Stimulated activated CD8-positive, alpha-beta memory T cell treated with anti-CD3 and anti-CD28 coated beads, Interleukin-7, amount 100 ng/mL, for 4 hours (primary cell): ENCODE data around the gene ALOX12.
"Not testable (repeated sequence)": the region's sequence is repeated elsewhere in the genome, so short reads cannot be mapped to it uniquely, and the experiment has no call there.

Experiments used
- DNase-seq, 2 donors: peaks; one replicate each; pipeline ENCODE4 v3.0.0-alpha.2; 2020; ENCODE audit warnings: low read depth in 2 of 2

ALOX12 gene

GRCh38 chr17:6995500-6996255, at the start of gene ALOX12:
Gene ALOX12 (plus strand): TSS chr17:6996049. CDS start chr17:6996118, 69 bp downstream.
- no peak for DNase-seq

- no peak for DNase-seq
Observed at GRCh38 chr17:6947745-6948144, 48.1 kb upstream of the ALOX12 start.

GRCh38 chr17:6948562-6948961, 47.3 kb upstream of the ALOX12 start:
- DNase-seq = no peak

- no peak for DNase-seq
Observed at GRCh38 chr17:6948976-6949375, 46.9 kb upstream of the ALOX12 start.

GRCh38 chr17:6950938-6951337, 44.9 kb upstream of the ALOX12 start:
- DNase-seq = not testable (repeated sequence)

- no peak for DNase-seq
Observed at GRCh38 chr17:6953689-6954088, 42.2 kb upstream of the ALOX12 start.

- no peak for DNase-seq
Observed at GRCh38 chr17:6959700-6960099, 36.1 kb upstream of the ALOX12 start.

- DNase-seq = no peak
Observed at GRCh38 chr17:6969323-6969726, 26.5 kb upstream of the ALOX12 start.

GRCh38 chr17:6970992-6971391, 24.9 kb upstream of the ALOX12 start:
- DNase-seq = no peak

- not testable (repeated sequence) for DNase-seq
Observed at GRCh38 chr17:6979440-6979839, 16.4 kb upstream of the ALOX12 start.

- DNase-seq = no peak
Observed at GRCh38 chr17:6981426-6981825, 14.4 kb upstream of the ALOX12 start.

GRCh38 chr17:6985266-6985665, 10.6 kb upstream of the ALOX12 start:
- no peak for DNase-seq

- DNase-seq = no peak
Observed at GRCh38 chr17:6986676-6987075, 9.2 kb upstream of the ALOX12 start.

GRCh38 chr17:6989779-6990178, 6.1 kb upstream of the ALOX12 start:
- DNase-seq = no peak

- not testable (repeated sequence) for DNase-seq
Observed at GRCh38 chr17:6993613-6994056, 2.2 kb upstream of the ALOX12 start.

- DNase-seq = no peak
Observed at GRCh38 chr17:6994118-6994598, 1.7 kb upstream of the ALOX12 start.

- DNase-seq = no peak
Observed at GRCh38 chr17:6994666-6995256, 1.1 kb upstream of the ALOX12 start.

GRCh38 chr17:6996256-6997011, 585 bp downstream of the ALOX12 start:
- DNase-seq = no peak

- no peak for DNase-seq
Observed at GRCh38 chr17:6997171-6997570, 1.3 kb downstream of the ALOX12 start.

GRCh38 chr17:6998855-6999508, 3.1 kb downstream of the ALOX12 start:
- no peak for DNase-seq

- no peak for DNase-seq
Observed at GRCh38 chr17:7001318-7001961, 5.6 kb downstream of the ALOX12 start.
